Left ventricle myocardium inferior (tissue), 1 donor: Measurements from ENCODE around the gene KRT7. TPM values are rescaled to one million over a fixed set of nuclear protein-coding genes. Genes with fewer than 3 reads are reported as not detected.
"Not testable (repeated sequence)": the region's sequence is repeated elsewhere in the genome, so short reads cannot be mapped to it uniquely, and the experiment has no call there.

Experiments
- DNase-seq: peaks from one replicate; pipeline ENCODE4 v3.0.0-alpha.2; 2020
- H3K27ac ChIP-seq: fragments of 200-600 bp; replicated peaks from 2 replicates; pipeline ENCODE4 v1.8.0; 2021
- H3K27me3 ChIP-seq: fragments of 200-600 bp; 2 replicates; pipeline ENCODE4 v1.8.0; 2021; ENCODE audit warnings: low read depth
- H3K36me3 ChIP-seq: fragments of 200-600 bp; 2 replicates; pipeline ENCODE4 v1.8.0; 2021
- H3K4me1 ChIP-seq: fragments of 200-600 bp; 2 replicates; pipeline ENCODE4 v1.8.0; 2021
- H3K4me3 ChIP-seq: fragments of 200-600 bp; 2 replicates; pipeline ENCODE4 v1.8.0; 2021; ENCODE audit warnings: mild to moderate bottlenecking, moderate library complexity
- H3K9me3 ChIP-seq: fragments of 200-600 bp; replicated peaks from 2 replicates; pipeline ENCODE4 v1.8.0; 2021
- CTCF ChIP-seq: fragments of 200-600 bp; IDR thresholded peaks from 2 replicates; pipeline ENCODE4 v1.8.0; 2021; ENCODE audit warnings: antibody characterized with exemption, mild to moderate bottlenecking, borderline replicate concordance
- intact Hi-C: fragments of 100-400 bp; cut with micrococcal nuclease; formaldehyde crosslinking; loops from one replicate; pipeline ENCODE4 v1.11.0; 2022
- total RNA-seq: library from RNA; stranded (reverse); fragmentation: NEBNext Ultra II Directional; extraction: Animal tissue kit (Norgen Biotek cat#: 25700); gene quantifications from one replicate; pipeline ENCODE4 v1.2.1, GENCODE V29; 2021
- donor health status: DM: no; HTN: yes; CAD: no; lungs with severe emphysema.

KRT7 gene
- total RNA-seq, 1 donor from 2014 or later: not detected

DNA sequence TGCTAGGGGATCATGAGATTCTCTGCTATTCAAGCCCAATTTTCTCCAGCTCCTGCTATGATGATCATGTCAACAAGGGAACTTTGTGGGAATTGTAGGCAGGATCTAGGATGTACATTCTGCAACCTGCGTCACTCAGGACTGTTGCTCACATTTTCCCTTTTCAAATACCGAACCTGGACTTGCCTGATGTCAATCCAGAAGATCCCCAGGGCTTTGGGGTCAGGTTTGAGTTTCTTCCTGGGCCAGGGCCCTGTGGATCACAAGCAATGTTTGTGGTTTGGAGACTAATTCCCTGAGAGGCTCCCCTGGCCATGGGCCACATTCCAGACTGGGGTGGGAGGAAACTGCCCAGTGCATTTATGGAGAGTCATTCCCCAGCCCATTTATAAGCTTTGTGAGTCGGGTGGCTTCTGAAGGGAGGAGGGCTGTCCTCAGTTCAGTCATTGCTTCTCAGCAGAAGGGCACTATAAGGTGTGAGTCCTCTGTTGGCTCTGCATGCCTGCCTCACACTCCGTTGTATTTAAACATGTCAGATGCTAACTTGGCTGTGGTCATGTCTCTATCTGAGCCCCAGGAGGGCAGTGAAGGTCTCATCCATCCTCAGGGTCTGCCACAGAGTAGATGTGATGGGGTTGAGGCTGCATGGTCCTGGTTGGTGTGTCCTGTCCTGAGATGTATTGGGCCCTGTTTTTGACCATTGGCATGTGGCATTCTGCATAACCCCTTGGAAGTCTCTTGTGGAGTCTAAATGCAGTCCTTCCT is 47.9 kb downstream of the KRT7 start:
- Histone ChIP-seq H3K27ac (peak overlapping the region; percentile 69), H3K4me3 (no peak overlapping the region), H3K27me3 (peaks cover 31% of the 10 kb centered on the region), H3K4me1 (peaks cover 30% of the 10 kb centered on the region), H3K9me3 (no peaks in the 10 kb centered on the region), H3K36me3 (no peaks in the 10 kb centered on the region)
- DNase-seq: peak; percentile 40
- intact Hi-C loops: no loop called here
- no peak for TF ChIP-seq CTCF

GRCh38 chr12:52284562-52285171 is 51.6 kb downstream of the KRT7 start:
- H3K27me3 ChIP-seq: peaks cover 16% of the 10 kb centered on the region
- DNase-seq: no peak
- intact Hi-C loops: no loop called here
- H3K4me3 ChIP-seq: no peak overlapping the region
- peaks cover 20% of the 10 kb centered on the region for H3K4me1 ChIP-seq
- no peak for TF ChIP-seq CTCF
- no peak overlapping the region for H3K27ac ChIP-seq
- H3K36me3 ChIP-seq: no peaks in the 10 kb centered on the region
- no peaks in the 10 kb centered on the region for H3K9me3 ChIP-seq

- H3K9me3 ChIP-seq: no peaks in the 10 kb centered on the region
- H3K4me1 ChIP-seq: peaks cover 14% of the 10 kb centered on the region
- H3K27ac ChIP-seq: no peak overlapping the region
- no peak for TF ChIP-seq CTCF
- DNase-seq: no peak
- intact Hi-C loops: no loop called here
- H3K36me3 ChIP-seq: no peaks in the 10 kb centered on the region
- peaks cover 13% of the 10 kb centered on the region for H3K27me3 ChIP-seq
- H3K4me3 ChIP-seq: no peak overlapping the region
These were observed 52.2 kb downstream of the KRT7 start for GRCh38 chr12:52285172-52285745.

DNA sequence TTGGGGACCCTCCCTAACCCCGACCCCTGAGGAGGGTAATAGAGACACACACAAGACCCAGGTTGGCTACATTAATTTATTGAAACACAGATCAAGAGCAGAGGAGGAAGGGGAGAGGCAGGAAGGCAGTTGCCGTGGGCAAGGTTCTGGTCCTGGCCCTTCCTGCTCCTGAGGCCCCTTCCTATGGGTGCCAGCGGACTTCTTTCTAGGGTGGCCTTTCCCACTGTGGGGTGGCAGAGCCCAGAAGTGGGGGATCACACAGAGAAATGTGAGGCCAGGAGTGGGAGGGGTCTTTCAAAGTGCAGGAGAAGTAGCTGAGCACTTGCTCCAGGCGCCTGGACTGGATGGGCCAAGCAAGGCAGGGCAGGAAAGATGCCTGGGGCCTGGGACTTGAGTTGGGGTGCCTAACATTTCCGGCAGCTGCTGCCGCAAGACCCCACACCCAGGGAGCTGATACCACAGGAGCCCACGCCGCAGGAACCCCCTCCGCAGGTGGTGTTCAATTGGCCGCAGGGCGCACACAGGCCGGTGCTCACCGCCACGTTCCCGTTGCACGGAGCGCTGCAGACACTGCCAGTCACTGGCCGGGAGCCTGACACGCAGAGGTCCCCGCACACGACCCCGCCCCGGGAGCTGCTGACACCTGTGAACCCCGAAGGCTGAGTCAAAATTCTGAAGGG is 52.9 kb downstream of the KRT7 start:
- Histone ChIP-seq H3K4me3 (no peak overlapping the region), H3K9me3 (no peaks in the 10 kb centered on the region), H3K27me3 (peaks cover 13% of the 10 kb centered on the region), H3K27ac (no peak overlapping the region), H3K36me3 (no peaks in the 10 kb centered on the region), H3K4me1 (peaks cover 8% of the 10 kb centered on the region)
- DNase-seq: no peak
- TF ChIP-seq CTCF: no peak
- intact Hi-C loops: no loop called here

GRCh38 chr12:52286857-52287785 is 54.1 kb downstream of the KRT7 start:
- H3K4me3 ChIP-seq, DNase-seq, H3K4me1 ChIP-seq, intact Hi-C loops, H3K36me3 ChIP-seq, H3K27ac ChIP-seq, H3K9me3 ChIP-seq: not testable (repeated sequence)
- H3K27me3 ChIP-seq: peaks cover 22% of the 10 kb centered on the region

GRCh38 chr12:52287816-52288805 is 55.1 kb downstream of the KRT7 start:
- H3K4me3 ChIP-seq, H3K9me3 ChIP-seq, H3K4me1 ChIP-seq, DNase-seq, H3K27ac ChIP-seq, H3K36me3 ChIP-seq, intact Hi-C loops: not testable (repeated sequence)
- H3K27me3 ChIP-seq: peaks cover 32% of the 10 kb centered on the region

DNA sequence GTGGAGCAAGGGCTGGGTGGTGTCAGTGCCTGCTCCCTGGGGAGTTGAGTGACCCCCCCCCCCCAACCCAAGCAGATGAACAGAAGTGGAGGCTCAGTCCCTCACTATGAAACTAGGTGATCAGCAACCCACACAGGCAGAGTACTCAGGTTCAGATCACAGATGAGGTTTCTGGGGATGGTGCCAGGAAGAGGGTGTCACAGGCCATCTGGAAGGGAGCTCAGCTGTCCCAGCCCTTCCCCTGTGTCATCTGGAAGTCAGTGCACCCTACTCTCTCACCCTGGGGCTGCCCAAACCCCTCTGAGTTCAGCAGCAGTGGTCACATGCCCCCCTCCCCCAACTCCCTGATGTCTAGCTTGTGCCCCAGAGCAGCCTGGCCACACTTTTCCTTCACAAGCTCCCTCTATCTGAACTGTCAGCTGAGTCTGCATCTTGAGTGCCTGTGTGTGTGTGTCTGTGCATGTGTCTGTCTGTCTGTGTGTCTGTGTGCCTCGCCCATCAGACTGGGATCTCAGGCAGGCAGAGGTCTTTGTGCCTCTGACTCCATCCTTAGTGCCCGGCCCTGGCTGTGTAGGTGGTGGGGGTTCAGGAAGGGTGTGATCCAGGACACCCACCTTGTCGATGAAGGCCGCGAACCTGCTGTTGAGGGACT is 57.6 kb downstream of the KRT7 start:
- H3K4me3 ChIP-seq, H3K9me3 ChIP-seq, DNase-seq, H3K27ac ChIP-seq, H3K36me3 ChIP-seq, H3K4me1 ChIP-seq, intact Hi-C loops: not testable (repeated sequence)
- peaks cover 56% of the 10 kb centered on the region for H3K27me3 ChIP-seq
